Peyer's patch (tissue), 4 donors: ENCODE measurements around the gene MTRR. TPM values are rescaled to one million over a fixed set of nuclear protein-coding genes. Genes with fewer than 3 reads are reported as not detected.

Experiments used
- DNase-seq, 3 donors: peaks; one replicate each; pipeline ENCODE4 v3.0.0-alpha.2; 2017 to 2019
- H3K27ac ChIP-seq, 4 donors: fragments of 200-600 bp; sonication (generic); one replicate each; pipeline ENCODE4 v1.5.1; 2016 to 2019
- H3K27me3 ChIP-seq, 2 donors: fragments of 200-600 bp; sonication (generic); one replicate each; pipeline ENCODE4 v1.5.1; 2019
- H3K36me3 ChIP-seq, 3 donors: fragments of 200-600 bp; sonication (generic); one replicate each; pipeline ENCODE4 v1.5.1; 2016 to 2019
- H3K4me1 ChIP-seq, 4 donors: fragments of 200-600 bp; sonication (generic); one replicate each; pipeline ENCODE4 v1.5.1; 2016 to 2019
- H3K4me3 ChIP-seq, 4 donors: fragments of 200-600 bp; sonication (generic); 1 replicate in 3 of 4; 2 replicates in 1 of 4; pipeline ENCODE4 v1.5.1; 2016 to 2019; ENCODE audit warnings: mild to moderate bottlenecking in 1 of 4
- H3K9me3 ChIP-seq, 4 donors: fragments of 200-600 bp; sonication (generic); one replicate each; pipeline ENCODE4 v1.5.1; 2016 to 2019; ENCODE audit warnings: mild to moderate bottlenecking in 1 of 4
- POLR2A ChIP-seq, 2 donors: fragments of 450-650 bp; IDR thresholded peaks; one replicate each; pipeline ENCODE4 v1.5.1; 2017; ENCODE audit warnings: antibody characterized with exemption in 2 of 2, mild to moderate bottlenecking in 2 of 2, moderate library complexity in 2 of 2
- total RNA-seq, 4 donors: library from RNA; depleted of rRNA; stranded (reverse); fragments of >200 nt; gene quantifications; one replicate each; pipeline ENCODE4 v1.1.0, GENCODE V29; 2016
- TF ChIP-seq, protein P1 (sequence below), 6 experiments: fragments of 450-650 bp in 4 of 6; fragments of 200-600 bp in 2 of 6; sonication (generic) in 1 of 6; IDR thresholded peaks; one replicate each; pipeline ENCODE4 v1.5.1; 2017 to 2019; ENCODE audit warnings: antibody characterized with exemption in 6 of 6, mild to moderate bottlenecking in 3 of 6, moderate library complexity in 1 of 6

Gene MTRR
- total RNA-seq, 4 donors from 2014 or later = 45.7 to 82.1 (median 71.7) TPM

DNA sequence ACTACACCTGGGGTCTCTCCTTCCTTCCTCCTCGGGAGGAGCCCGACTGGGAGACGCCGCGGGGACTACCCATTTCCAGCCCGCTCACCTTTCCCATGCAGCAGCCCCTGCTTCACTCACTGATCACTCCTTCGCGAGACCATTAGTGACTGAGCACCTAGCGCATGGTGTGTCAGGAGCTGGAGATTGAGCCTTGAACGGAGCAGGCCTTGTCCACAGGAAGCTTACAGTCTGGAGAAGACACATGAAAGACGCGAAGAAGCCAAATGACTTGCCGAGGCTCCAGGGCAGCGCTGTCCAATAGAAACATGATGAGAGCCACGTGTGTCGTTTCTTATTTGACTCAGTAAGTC lies 17.7 kb upstream of the MTRR start:
- no peak overlapping the region for H3K27ac ChIP-seq
- H3K36me3 ChIP-seq = no peaks in the 10 kb centered on the region
- DNase-seq = no peak
- H3K9me3 ChIP-seq = no peaks in the 10 kb centered on the region
- H3K4me1 ChIP-seq = peaks cover 0 to 17% (median 1%) of the 10 kb centered on the region in 4 donors
- no peaks in the 10 kb centered on the region for H3K27me3 ChIP-seq
- TF ChIP-seq POLR2A (IDR thresholded peaks at IDR 0.05) = no peak
- TF ChIP-seq, protein P1, sequence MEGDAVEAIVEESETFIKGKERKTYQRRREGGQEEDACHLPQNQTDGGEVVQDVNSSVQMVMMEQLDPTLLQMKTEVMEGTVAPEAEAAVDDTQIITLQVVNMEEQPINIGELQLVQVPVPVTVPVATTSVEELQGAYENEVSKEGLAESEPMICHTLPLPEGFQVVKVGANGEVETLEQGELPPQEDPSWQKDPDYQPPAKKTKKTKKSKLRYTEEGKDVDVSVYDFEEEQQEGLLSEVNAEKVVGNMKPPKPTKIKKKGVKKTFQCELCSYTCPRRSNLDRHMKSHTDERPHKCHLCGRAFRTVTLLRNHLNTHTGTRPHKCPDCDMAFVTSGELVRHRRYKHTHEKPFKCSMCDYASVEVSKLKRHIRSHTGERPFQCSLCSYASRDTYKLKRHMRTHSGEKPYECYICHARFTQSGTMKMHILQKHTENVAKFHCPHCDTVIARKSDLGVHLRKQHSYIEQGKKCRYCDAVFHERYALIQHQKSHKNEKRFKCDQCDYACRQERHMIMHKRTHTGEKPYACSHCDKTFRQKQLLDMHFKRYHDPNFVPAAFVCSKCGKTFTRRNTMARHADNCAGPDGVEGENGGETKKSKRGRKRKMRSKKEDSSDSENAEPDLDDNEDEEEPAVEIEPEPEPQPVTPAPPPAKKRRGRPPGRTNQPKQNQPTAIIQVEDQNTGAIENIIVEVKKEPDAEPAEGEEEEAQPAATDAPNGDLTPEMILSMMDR (IDR thresholded peaks at IDR 0.05) = no peak
- peak overlapping the region in 3 of 4 donors; percentile 52 to 66 (median 60) for H3K4me3 ChIP-seq

DNA sequence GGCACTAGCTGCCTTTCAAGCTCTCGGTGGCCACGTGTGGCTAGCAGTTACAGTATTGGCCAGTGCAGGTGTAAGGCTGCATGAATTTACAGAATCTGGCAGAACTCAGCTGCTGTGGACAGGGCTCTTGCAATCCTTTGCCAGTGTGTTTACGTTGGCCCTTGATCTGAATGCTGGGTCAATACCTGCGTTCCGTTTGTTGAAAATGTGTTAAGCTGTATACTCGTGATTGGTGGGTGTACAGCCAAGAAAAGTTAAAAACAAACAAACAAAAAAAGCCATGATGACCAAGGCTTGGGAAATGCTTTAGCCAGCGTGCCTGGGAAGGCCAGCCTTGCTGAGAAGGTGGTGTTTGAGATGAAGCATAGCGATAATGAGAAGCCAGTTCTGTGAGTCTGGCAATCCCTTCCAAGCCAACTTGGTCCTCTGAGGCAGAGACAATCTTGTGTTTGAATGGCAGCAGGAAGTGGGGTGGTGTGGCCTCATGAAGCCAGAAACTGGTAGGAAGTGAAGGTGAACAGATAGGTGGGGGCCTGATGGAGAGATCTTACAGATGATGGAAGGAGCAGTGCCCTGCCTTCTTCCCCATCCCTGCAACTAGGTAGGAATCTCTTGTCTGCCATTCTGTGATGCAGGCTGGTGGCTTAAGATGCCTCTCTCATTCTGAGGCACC lies 17.2 kb upstream of the MTRR start:
- Histone ChIP-seq H3K4me3 (no peak overlapping the region), H3K27ac (no peak overlapping the region), H3K36me3 (no peaks in the 10 kb centered on the region), H3K9me3 (no peaks in the 10 kb centered on the region), H3K4me1 (peaks cover 0 to 17% (median 1%) of the 10 kb centered on the region in 4 donors), H3K27me3 (no peaks in the 10 kb centered on the region)
- DNase-seq = no peak
- TF ChIP-seq, protein P1 (IDR thresholded peaks at IDR 0.05) = no peak
- TF ChIP-seq POLR2A (IDR thresholded peaks at IDR 0.05) = no peak

DNA sequence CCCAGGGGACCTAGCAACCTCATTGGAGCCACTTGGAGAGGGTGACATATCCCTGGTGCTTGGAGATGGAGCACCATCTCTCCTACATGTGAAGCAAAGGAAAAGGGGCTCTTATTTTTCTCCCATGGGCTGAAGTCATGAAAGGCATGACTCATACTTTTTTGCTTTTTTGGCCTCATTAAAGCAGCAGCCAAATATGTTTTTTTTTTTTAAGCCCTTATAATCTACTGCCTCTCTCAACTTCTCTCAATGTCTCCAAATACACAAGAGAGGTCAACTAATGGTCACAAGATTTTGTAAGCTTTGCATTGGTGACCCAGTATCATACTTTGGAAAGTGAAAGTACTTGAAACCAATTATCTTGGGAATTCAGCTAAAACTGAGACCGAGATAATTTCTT lies 16.4 kb upstream of the MTRR start:
- H3K4me1 ChIP-seq = peaks cover 0 to 17% (median 1%) of the 10 kb centered on the region in 4 donors
- H3K27ac ChIP-seq = no peak overlapping the region
- no peak overlapping the region for H3K4me3 ChIP-seq
- no peaks in the 10 kb centered on the region for H3K9me3 ChIP-seq
- H3K36me3 ChIP-seq = peaks cover 0 to 1% (median 0%) of the 10 kb centered on the region in 3 donors
- DNase-seq = no peak
- no peak for TF ChIP-seq POLR2A (IDR thresholded peaks at IDR 0.05)
- TF ChIP-seq, protein P1 (IDR thresholded peaks at IDR 0.05) = no peak
- no peaks in the 10 kb centered on the region for H3K27me3 ChIP-seq

DNA sequence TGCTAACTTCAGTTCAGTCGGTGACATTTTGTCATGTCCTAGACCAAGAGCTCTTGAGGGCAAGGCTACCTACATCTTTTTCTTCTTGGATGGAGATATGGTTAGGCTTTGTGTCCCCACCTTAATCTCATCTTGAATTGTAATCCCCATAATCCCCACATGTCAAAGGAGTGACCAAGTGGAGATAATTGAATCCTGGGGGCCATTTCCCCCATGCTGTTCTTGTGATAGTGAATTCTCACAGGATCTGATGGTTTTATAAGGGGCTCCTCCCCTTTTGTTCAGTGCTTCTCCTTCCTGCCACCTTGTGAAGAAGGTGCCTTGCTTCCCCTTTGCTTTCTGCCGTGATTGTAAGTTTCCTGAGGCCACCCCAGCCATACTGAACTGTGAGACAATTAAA lies 16.0 kb upstream of the MTRR start:
- peaks cover 0 to 17% (median 1%) of the 10 kb centered on the region in 4 donors for H3K4me1 ChIP-seq

DNA sequence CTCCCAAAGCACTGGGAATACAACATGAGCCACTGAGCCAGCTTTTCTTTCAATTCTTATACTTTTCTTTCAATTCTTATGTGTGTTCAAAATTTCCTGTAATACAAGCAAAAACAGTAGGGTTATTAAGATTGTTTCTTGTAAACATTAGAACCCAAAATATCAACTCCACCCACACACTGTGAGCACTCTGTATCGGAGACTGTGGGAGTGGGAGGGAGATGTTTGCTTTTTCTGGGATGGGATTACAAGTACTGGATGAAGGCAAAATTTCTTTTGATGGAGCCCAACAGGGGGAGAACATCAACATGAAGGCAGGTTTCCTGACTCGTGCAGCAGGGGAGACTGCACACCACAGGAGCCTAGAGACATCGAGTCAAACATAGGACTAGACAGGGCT lies 13.3 kb upstream of the MTRR start:
- no peak for DNase-seq
- no peaks in the 10 kb centered on the region for H3K27me3 ChIP-seq
- peaks cover 0 to 20% (median 0%) of the 10 kb centered on the region in 3 donors for H3K36me3 ChIP-seq
- peaks cover 0 to 4% (median 0%) of the 10 kb centered on the region in 4 donors for H3K4me1 ChIP-seq
- no peaks in the 10 kb centered on the region for H3K9me3 ChIP-seq
- H3K27ac ChIP-seq = no peak overlapping the region
- TF ChIP-seq POLR2A (IDR thresholded peaks at IDR 0.05) = no peak
- TF ChIP-seq, protein P1 (IDR thresholded peaks at IDR 0.05) = no peak
- H3K4me3 ChIP-seq = no peak overlapping the region

More for the DNA sequence above, 16.0 kb upstream of the MTRR start:
- Histone ChIP-seq H3K4me3 (no peak overlapping the region), H3K9me3 (no peaks in the 10 kb centered on the region), H3K27me3 (no peaks in the 10 kb centered on the region), H3K36me3 (peaks cover 0 to 6% (median 0%) of the 10 kb centered on the region in 3 donors), H3K27ac (no peak overlapping the region)
- TF ChIP-seq POLR2A (IDR thresholded peaks at IDR 0.05) = no peak
- TF ChIP-seq, protein P1 (IDR thresholded peaks at IDR 0.05) = no peak
- no peak for DNase-seq
